Measurements from ENCODE around the gene SQSTM1. TPM values are rescaled to one million over a fixed set of nuclear protein-coding genes. Genes with fewer than 3 reads are reported as not detected.

The SQSTM1 gene
- total and polyA plus RNA-seq, 5 donors from 2014 or later = 219 to 615 (median 240) TPM

- H3K27me3 ChIP-seq (ENCODE audit: control insufficient read depth, insufficient read depth, low read length) = no peaks in the 10 kb centered on the region
- H3K36me3 ChIP-seq (ENCODE audit: control insufficient read depth, insufficient read depth, low read length) = peaks cover 49% of the 10 kb centered on the region
- H3K9me3 Mint-ChIP-seq = peaks cover 0 to 2% (median 0%) of the 10 kb centered on the region in 7 donors
- DNase-seq = no peak
- peak overlapping the region; percentile 56 to 83 (median 67) for H3K4me3 Mint-ChIP-seq
- ATAC-seq (ENCODE audit: low read depth in 2 of 2) = no peak
- peak overlapping the region; percentile 94 to 95 (median 95) for H3K27ac Mint-ChIP-seq
- H3K4me3 ChIP-seq (ENCODE audit: low read depth, low read length) = peak overlapping the region; percentile 42
- no peaks in the 10 kb centered on the region for H3K9me3 ChIP-seq (ENCODE audit: control insufficient read depth in 2 of 2, low read length in 2 of 2)
- no peaks in the 10 kb centered on the region for H3K27me3 Mint-ChIP-seq
- H3K27ac ChIP-seq (ENCODE audit: insufficient read depth, low read length, poor library complexity, severe bottlenecking) = peak overlapping the region; percentile 85
- H3K36me3 Mint-ChIP-seq = peaks cover 44% of the 10 kb centered on the region
- H3K4me1 ChIP-seq (ENCODE audit: control insufficient read depth, insufficient read depth, low read length, poor library complexity, severe bottlenecking) = peaks cover 17% of the 10 kb centered on the region
- H3K4me1 Mint-ChIP-seq = peaks cover 10 to 25% (median 19%) of the 10 kb centered on the region in 4 donors
Observed at GRCh38 chr5:179837076-179838011, 16.6 kb downstream of the SQSTM1 start.

GRCh38 chr5:179839328-179840256, 18.9 kb downstream of the SQSTM1 start:
- H3K27ac Mint-ChIP-seq = peak overlapping the region in 1 of 3 donors; percentile 59
- H3K4me1 ChIP-seq (ENCODE audit: control insufficient read depth, insufficient read depth, low read length, poor library complexity, severe bottlenecking) = peaks cover 17% of the 10 kb centered on the region
- H3K27me3 Mint-ChIP-seq = no peaks in the 10 kb centered on the region
- H3K36me3 Mint-ChIP-seq = peaks cover 32% of the 10 kb centered on the region
- H3K4me3 Mint-ChIP-seq = peak overlapping the region in 1 of 4 donors; percentile 21
- DNase-seq (no peak), ATAC-seq (ENCODE audit: low read depth in 2 of 2) (no peak)
- H3K4me3 ChIP-seq (ENCODE audit: low read depth, low read length) = no peak overlapping the region
- no peaks in the 10 kb centered on the region for H3K9me3 ChIP-seq (ENCODE audit: control insufficient read depth in 2 of 2, low read length in 2 of 2)
- H3K36me3 ChIP-seq (ENCODE audit: control insufficient read depth, insufficient read depth, low read length) = peaks cover 30% of the 10 kb centered on the region
- H3K9me3 Mint-ChIP-seq = peaks cover 0 to 2% (median 0%) of the 10 kb centered on the region in 7 donors
- H3K4me1 Mint-ChIP-seq = peaks cover 10 to 19% (median 14%) of the 10 kb centered on the region in 4 donors
- H3K27me3 ChIP-seq (ENCODE audit: control insufficient read depth, insufficient read depth, low read length) = no peaks in the 10 kb centered on the region
- H3K27ac ChIP-seq (ENCODE audit: insufficient read depth, low read length, poor library complexity, severe bottlenecking) = no peak overlapping the region

- Histone ChIP-seq H3K4me1 (ENCODE audit: control insufficient read depth, insufficient read depth, low read length, poor library complexity, severe bottlenecking) (peaks cover 17% of the 10 kb centered on the region), H3K4me3 (ENCODE audit: low read depth, low read length) (no peak overlapping the region), H3K9me3 (ENCODE audit: control insufficient read depth in 2 of 2, low read length in 2 of 2) (peaks cover 0 to 3% of the 10 kb centered on the region in 2 experiments), H3K27ac (ENCODE audit: insufficient read depth, low read length, poor library complexity, severe bottlenecking) (no peak overlapping the region), H3K36me3 (ENCODE audit: control insufficient read depth, insufficient read depth, low read length) (peaks cover 30% of the 10 kb centered on the region), H3K27me3 (ENCODE audit: control insufficient read depth, insufficient read depth, low read length) (no peaks in the 10 kb centered on the region)
- Mint-ChIP-seq H3K36me3 (peaks cover 36% of the 10 kb centered on the region), H3K27ac (no peak overlapping the region), H3K9me3 (peaks cover 0 to 3% (median 2%) of the 10 kb centered on the region in 7 donors), H3K27me3 (no peaks in the 10 kb centered on the region), H3K4me3 (no peak overlapping the region), H3K4me1 (peaks cover 10 to 19% (median 14%) of the 10 kb centered on the region in 4 donors)
- DNase-seq = no peak
- ATAC-seq (ENCODE audit: low read depth in 2 of 2) = no peak
Observed at GRCh38 chr5:179840321-179840720, 19.6 kb downstream of the SQSTM1 start.

GRCh38 chr5:179840766-179841165, 20.1 kb downstream of the SQSTM1 start:
- Histone ChIP-seq H3K4me1 (ENCODE audit: control insufficient read depth, insufficient read depth, low read length, poor library complexity, severe bottlenecking) (peaks cover 17% of the 10 kb centered on the region), H3K27me3 (ENCODE audit: control insufficient read depth, insufficient read depth, low read length) (no peaks in the 10 kb centered on the region), H3K36me3 (ENCODE audit: control insufficient read depth, insufficient read depth, low read length) (peaks cover 30% of the 10 kb centered on the region), H3K4me3 (ENCODE audit: low read depth, low read length) (no peak overlapping the region), H3K27ac (ENCODE audit: insufficient read depth, low read length, poor library complexity, severe bottlenecking) (no peak overlapping the region), H3K9me3 (ENCODE audit: control insufficient read depth in 2 of 2, low read length in 2 of 2) (peaks cover 0 to 3% of the 10 kb centered on the region in 2 experiments)
- Mint-ChIP-seq H3K9me3 (peaks cover 0 to 3% (median 2%) of the 10 kb centered on the region in 7 donors), H3K27ac (no peak overlapping the region), H3K27me3 (no peaks in the 10 kb centered on the region), H3K4me1 (peaks cover 10 to 17% (median 13%) of the 10 kb centered on the region in 4 donors), H3K36me3 (peaks cover 35% of the 10 kb centered on the region), H3K4me3 (no peak overlapping the region)
- no peak for DNase-seq
- ATAC-seq (ENCODE audit: low read depth in 2 of 2) = no peak

- Mint-ChIP-seq H3K27ac (peak overlapping the region in 1 of 3 donors; percentile 42), H3K27me3 (no peaks in the 10 kb centered on the region), H3K9me3 (peaks cover 0 to 4% (median 2%) of the 10 kb centered on the region in 7 donors), H3K36me3 (peaks cover 34% of the 10 kb centered on the region), H3K4me3 (no peak overlapping the region), H3K4me1 (peaks cover 6 to 8% (median 7%) of the 10 kb centered on the region in 4 donors)
- H3K36me3 ChIP-seq (ENCODE audit: control insufficient read depth, insufficient read depth, low read length) = peaks cover 27% of the 10 kb centered on the region
- H3K9me3 ChIP-seq (ENCODE audit: control insufficient read depth in 2 of 2, low read length in 2 of 2) = peaks cover 0 to 3% of the 10 kb centered on the region in 2 experiments
- H3K4me1 ChIP-seq (ENCODE audit: control insufficient read depth, insufficient read depth, low read length, poor library complexity, severe bottlenecking) = peaks cover 9% of the 10 kb centered on the region
- no peak overlapping the region for H3K4me3 ChIP-seq (ENCODE audit: low read depth, low read length)
- H3K27ac ChIP-seq (ENCODE audit: insufficient read depth, low read length, poor library complexity, severe bottlenecking) = no peak overlapping the region
- no peak for ATAC-seq (ENCODE audit: low read depth in 2 of 2)
- no peak for DNase-seq
- H3K27me3 ChIP-seq (ENCODE audit: control insufficient read depth, insufficient read depth, low read length) = no peaks in the 10 kb centered on the region
Observed at GRCh38 chr5:179841621-179842020, 20.9 kb downstream of the SQSTM1 start.

- H3K36me3 Mint-ChIP-seq = peaks cover 9% of the 10 kb centered on the region
- no peak overlapping the region for H3K4me3 ChIP-seq (ENCODE audit: low read depth, low read length)
- H3K4me3 Mint-ChIP-seq = no peak overlapping the region
- H3K9me3 ChIP-seq (ENCODE audit: control insufficient read depth in 2 of 2, low read length in 2 of 2) = no peaks in the 10 kb centered on the region
- H3K36me3 ChIP-seq (ENCODE audit: control insufficient read depth, insufficient read depth, low read length) = peaks cover 42% of the 10 kb centered on the region
- no peak overlapping the region for H3K27ac ChIP-seq (ENCODE audit: insufficient read depth, low read length, poor library complexity, severe bottlenecking)
- peaks cover 0 to 1% (median 0%) of the 10 kb centered on the region in 7 donors for H3K9me3 Mint-ChIP-seq
- DNase-seq (no peak), ATAC-seq (ENCODE audit: low read depth in 2 of 2) (peak in 1 of 2 donors; percentile 34)
- H3K27ac Mint-ChIP-seq = no peak overlapping the region
- H3K4me1 Mint-ChIP-seq = peaks cover 0 to 33% (median 14%) of the 10 kb centered on the region in 4 donors
- H3K4me1 ChIP-seq (ENCODE audit: control insufficient read depth, insufficient read depth, low read length, poor library complexity, severe bottlenecking) = peaks cover 2% of the 10 kb centered on the region
- H3K27me3 ChIP-seq (ENCODE audit: control insufficient read depth, insufficient read depth, low read length) = no peaks in the 10 kb centered on the region
- no peaks in the 10 kb centered on the region for H3K27me3 Mint-ChIP-seq
Observed at GRCh38 chr5:179852993-179853547, 32.4 kb downstream of the SQSTM1 start.

- H3K36me3 ChIP-seq (ENCODE audit: control insufficient read depth, insufficient read depth, low read length) = peaks cover 35% of the 10 kb centered on the region
- H3K27ac Mint-ChIP-seq = no peak overlapping the region
- H3K36me3 Mint-ChIP-seq = peaks cover 9% of the 10 kb centered on the region
- ATAC-seq (ENCODE audit: low read depth in 2 of 2) (no peak), DNase-seq (no peak)
- H3K4me1 ChIP-seq (ENCODE audit: control insufficient read depth, insufficient read depth, low read length, poor library complexity, severe bottlenecking) = peaks cover 10% of the 10 kb centered on the region
- H3K27me3 Mint-ChIP-seq = no peaks in the 10 kb centered on the region
- no peak overlapping the region for H3K27ac ChIP-seq (ENCODE audit: insufficient read depth, low read length, poor library complexity, severe bottlenecking)
- no peak overlapping the region for H3K4me3 ChIP-seq (ENCODE audit: low read depth, low read length)
- no peaks in the 10 kb centered on the region for H3K9me3 ChIP-seq (ENCODE audit: control insufficient read depth in 2 of 2, low read length in 2 of 2)
- H3K4me1 Mint-ChIP-seq = peaks cover 0 to 38% (median 19%) of the 10 kb centered on the region in 4 donors
- no peak overlapping the region for H3K4me3 Mint-ChIP-seq
- no peaks in the 10 kb centered on the region for H3K27me3 ChIP-seq (ENCODE audit: control insufficient read depth, insufficient read depth, low read length)
- peaks cover 0 to 1% (median 0%) of the 10 kb centered on the region in 7 donors for H3K9me3 Mint-ChIP-seq
Observed at GRCh38 chr5:179854356-179854755, 33.7 kb downstream of the SQSTM1 start.
